GM12892 (cell line): ENCODE measurements around the gene ZNF266.

Experiments used
- POLR2A ChIP-seq: IDR thresholded peaks from 2 replicates; pipeline ENCODE4 v1.6.1; 2011; ENCODE audit warnings: low read depth, low read length, control low read depth
- POLR2AphosphoS5 ChIP-seq: IDR thresholded peaks from 2 replicates; pipeline ENCODE4 v1.6.1; 2011; ENCODE audit warnings: low read depth, low read length, control low read depth
- TAF1 ChIP-seq: IDR thresholded peaks from 2 replicates; pipeline ENCODE4 v1.6.1; 2011; ENCODE audit warnings: low read depth, mild to moderate bottlenecking, control low read depth, low read length, borderline replicate concordance

- TF ChIP-seq POLR2A (no peak), TAF1 (no peak), POLR2AphosphoS5 (no peak)
Observed at GRCh38 chr19:9370738-9371619, 64.4 kb downstream of the ZNF266 start.
